Peyer's patch (tissue), 4 donors: ENCODE results near the gene CD300A. TPM values are rescaled to one million over a fixed set of nuclear protein-coding genes. Genes with fewer than 3 reads are reported as not detected.
A peak's percentile ranks its signal among the peaks of the same experiment; 100 is the strongest.

Source experiments
- DNase-seq, 3 donors: peaks; one replicate each; pipeline ENCODE4 v3.0.0-alpha.2; 2017 to 2019
- H3K27ac ChIP-seq, 4 donors: fragments of 200-600 bp; sonication (generic); one replicate each; pipeline ENCODE4 v1.5.1; 2016 to 2019
- H3K27me3 ChIP-seq, 2 donors: fragments of 200-600 bp; sonication (generic); one replicate each; pipeline ENCODE4 v1.5.1; 2019
- H3K36me3 ChIP-seq, 3 donors: fragments of 200-600 bp; sonication (generic); one replicate each; pipeline ENCODE4 v1.5.1; 2016 to 2019
- H3K4me1 ChIP-seq, 4 donors: fragments of 200-600 bp; sonication (generic); one replicate each; pipeline ENCODE4 v1.5.1; 2016 to 2019
- H3K4me3 ChIP-seq, 4 donors: fragments of 200-600 bp; sonication (generic); 1 replicate in 3 of 4; 2 replicates in 1 of 4; pipeline ENCODE4 v1.5.1; 2016 to 2019; ENCODE audit warnings: mild to moderate bottlenecking in 1 of 4
- H3K9me3 ChIP-seq, 4 donors: fragments of 200-600 bp; sonication (generic); one replicate each; pipeline ENCODE4 v1.5.1; 2016 to 2019; ENCODE audit warnings: mild to moderate bottlenecking in 1 of 4
- POLR2A ChIP-seq, 2 donors: fragments of 450-650 bp; IDR thresholded peaks; one replicate each; pipeline ENCODE4 v1.5.1; 2017; ENCODE audit warnings: antibody characterized with exemption in 2 of 2, mild to moderate bottlenecking in 2 of 2, moderate library complexity in 2 of 2
- total RNA-seq, 4 donors: library from RNA; depleted of rRNA; stranded (reverse); fragments of >200 nt; gene quantifications; one replicate each; pipeline ENCODE4 v1.1.0, GENCODE V29; 2016
- TF ChIP-seq, protein P1 (sequence below), 6 experiments: fragments of 450-650 bp in 4 of 6; fragments of 200-600 bp in 2 of 6; sonication (generic) in 1 of 6; IDR thresholded peaks; one replicate each; pipeline ENCODE4 v1.5.1; 2017 to 2019; ENCODE audit warnings: antibody characterized with exemption in 6 of 6, mild to moderate bottlenecking in 3 of 6, moderate library complexity in 1 of 6

Gene CD300A
- total RNA-seq, 4 donors from 2014 or later, result 1.1 to 61.1 (median 6.8) TPM

DNA sequence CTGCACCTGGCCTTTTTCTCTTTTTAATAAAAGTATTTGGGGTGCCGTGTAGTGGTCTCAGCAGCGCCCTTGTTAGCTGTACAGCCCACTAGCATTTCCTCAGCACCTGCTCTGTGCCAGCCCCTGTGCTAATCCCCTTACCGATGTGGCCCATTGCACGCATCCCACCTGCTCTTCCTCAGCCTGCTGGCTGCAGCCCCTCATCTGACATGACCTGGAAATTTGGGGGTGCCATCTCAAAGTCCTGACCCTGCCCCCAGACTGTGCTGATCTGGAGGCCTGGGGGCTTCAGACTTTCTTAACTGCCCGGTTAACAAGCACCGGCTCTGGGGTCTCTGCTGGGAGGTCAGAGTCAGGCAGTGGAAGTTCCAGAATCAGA is 24.2 kb upstream of the CD300A start:
- H3K36me3 ChIP-seq, result peaks cover 0 to 20% (median 0%) of the 10 kb centered on the region in 3 donors
- peak overlapping the region in 1 of 4 donors; percentile 36 for H3K4me3 ChIP-seq
- no peaks in the 10 kb centered on the region for H3K27me3 ChIP-seq
- DNase-seq, result no peak
- H3K4me1 ChIP-seq, result peaks cover 7 to 27% (median 13%) of the 10 kb centered on the region in 4 donors
- peak overlapping the region; percentile 66 to 92 (median 86) for H3K27ac ChIP-seq
- TF ChIP-seq POLR2A (IDR thresholded peaks at IDR 0.05), result no peak
- TF ChIP-seq, protein P1, sequence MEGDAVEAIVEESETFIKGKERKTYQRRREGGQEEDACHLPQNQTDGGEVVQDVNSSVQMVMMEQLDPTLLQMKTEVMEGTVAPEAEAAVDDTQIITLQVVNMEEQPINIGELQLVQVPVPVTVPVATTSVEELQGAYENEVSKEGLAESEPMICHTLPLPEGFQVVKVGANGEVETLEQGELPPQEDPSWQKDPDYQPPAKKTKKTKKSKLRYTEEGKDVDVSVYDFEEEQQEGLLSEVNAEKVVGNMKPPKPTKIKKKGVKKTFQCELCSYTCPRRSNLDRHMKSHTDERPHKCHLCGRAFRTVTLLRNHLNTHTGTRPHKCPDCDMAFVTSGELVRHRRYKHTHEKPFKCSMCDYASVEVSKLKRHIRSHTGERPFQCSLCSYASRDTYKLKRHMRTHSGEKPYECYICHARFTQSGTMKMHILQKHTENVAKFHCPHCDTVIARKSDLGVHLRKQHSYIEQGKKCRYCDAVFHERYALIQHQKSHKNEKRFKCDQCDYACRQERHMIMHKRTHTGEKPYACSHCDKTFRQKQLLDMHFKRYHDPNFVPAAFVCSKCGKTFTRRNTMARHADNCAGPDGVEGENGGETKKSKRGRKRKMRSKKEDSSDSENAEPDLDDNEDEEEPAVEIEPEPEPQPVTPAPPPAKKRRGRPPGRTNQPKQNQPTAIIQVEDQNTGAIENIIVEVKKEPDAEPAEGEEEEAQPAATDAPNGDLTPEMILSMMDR (IDR thresholded peaks at IDR 0.05), result no peak
- no peaks in the 10 kb centered on the region for H3K9me3 ChIP-seq

DNA sequence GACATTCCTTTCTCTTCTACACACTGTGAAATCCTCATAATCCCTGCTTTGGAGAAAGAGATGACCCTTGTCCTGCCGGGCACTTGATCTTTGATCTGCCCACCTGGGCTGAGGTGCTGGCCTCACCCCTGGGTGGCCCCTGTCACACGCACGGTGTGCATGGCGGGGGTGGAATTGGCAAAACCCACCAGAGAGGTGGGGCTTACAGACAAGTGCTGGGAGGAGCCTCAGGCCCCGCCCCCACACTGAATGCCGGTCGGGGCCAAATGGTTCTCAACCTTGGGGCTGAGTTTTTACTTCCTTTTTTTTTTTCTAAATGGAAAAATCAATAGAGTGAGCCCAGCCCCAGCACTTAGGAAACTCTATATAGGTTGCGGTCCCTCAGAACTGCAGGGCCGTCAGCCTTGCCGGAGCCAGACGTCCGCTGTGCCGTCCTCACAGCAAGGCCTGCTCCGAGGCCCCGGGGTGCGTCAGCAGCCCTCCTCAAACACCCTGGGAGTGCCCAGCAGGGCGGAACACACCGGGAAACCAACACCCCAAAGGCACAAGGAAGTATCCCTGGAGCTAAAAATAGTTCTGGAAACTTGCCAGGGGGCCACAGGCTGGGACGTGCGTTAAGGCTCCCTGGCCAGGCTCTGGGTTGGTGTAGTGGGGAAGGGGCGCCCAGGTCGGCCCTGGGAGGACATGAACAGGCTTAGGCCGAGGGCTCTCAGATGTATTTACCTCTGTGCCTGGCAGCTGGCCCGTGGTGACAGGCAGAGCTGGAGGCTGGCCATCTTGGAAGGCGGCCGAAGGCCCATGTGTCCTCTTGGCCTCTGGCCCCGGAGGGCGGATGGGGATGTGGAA is 23.5 kb upstream of the CD300A start:
- Histone ChIP-seq H3K36me3 (peaks cover 0 to 20% (median 0%) of the 10 kb centered on the region in 3 donors), H3K27me3 (no peaks in the 10 kb centered on the region), H3K27ac (peak overlapping the region; percentile 66 to 92 (median 86)), H3K4me3 (peak overlapping the region; percentile 2 to 36 (median 28)), H3K4me1 (peaks cover 7 to 27% (median 13%) of the 10 kb centered on the region in 4 donors), H3K9me3 (no peaks in the 10 kb centered on the region)
- DNase-seq, result peak; percentile 79 to 91 (median 90)
- TF ChIP-seq POLR2A (IDR thresholded peaks at IDR 0.05), result peak; percentile 67 to 71
- TF ChIP-seq, protein P1 (IDR thresholded peaks at IDR 0.05), result peak in 1 of 6 experiments; percentile 16

DNA sequence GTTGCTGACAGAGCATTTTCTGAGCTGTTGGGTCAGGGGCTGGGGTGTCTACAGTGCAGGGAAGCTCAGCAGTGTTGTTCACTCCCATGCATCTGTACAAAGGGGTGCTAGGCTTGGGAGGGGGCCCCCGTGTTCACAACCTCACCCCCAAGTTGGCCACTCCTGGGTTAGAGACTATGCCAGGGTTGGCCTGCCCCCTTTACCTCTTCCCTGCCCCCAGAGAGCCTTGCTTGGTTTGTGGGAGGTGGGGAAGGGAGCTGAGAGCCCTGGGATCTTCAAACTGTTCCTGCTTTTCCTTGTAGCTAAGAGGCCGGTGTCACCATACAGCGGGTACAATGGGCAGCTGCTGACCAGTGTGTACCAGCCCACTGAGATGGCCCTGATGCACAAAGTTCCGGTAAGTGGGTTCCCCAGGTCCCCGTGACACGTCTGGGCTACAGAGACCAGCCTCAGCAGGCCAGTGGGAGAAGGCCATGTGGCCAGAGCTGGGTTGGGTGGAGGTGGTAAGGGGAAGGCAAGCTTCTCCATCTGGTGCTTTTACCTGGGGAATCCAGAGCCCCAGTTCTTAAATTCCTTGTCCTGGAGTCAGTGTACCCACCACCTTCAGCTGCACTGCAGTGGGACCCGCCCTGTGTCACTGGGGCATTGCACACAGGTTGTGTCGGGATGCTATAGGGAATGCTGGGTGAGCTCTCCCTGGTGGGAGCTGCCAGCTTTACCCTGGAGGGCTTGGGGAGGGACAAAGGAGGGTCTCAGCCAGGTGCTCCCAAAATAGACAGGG is 22.7 kb upstream of the CD300A start:
- Histone ChIP-seq H3K27ac (peak overlapping the region; percentile 66 to 92 (median 86)), H3K27me3 (no peaks in the 10 kb centered on the region), H3K9me3 (no peaks in the 10 kb centered on the region), H3K4me3 (peak overlapping the region in 3 of 4 donors; percentile 24 to 36 (median 31)), H3K36me3 (peaks cover 0 to 20% (median 0%) of the 10 kb centered on the region in 3 donors), H3K4me1 (peaks cover 7 to 27% (median 13%) of the 10 kb centered on the region in 4 donors)
- DNase-seq, result no peak
- TF ChIP-seq, protein P1 (IDR thresholded peaks at IDR 0.05), result peak in 1 of 6 experiments; percentile 1
- no peak for TF ChIP-seq POLR2A (IDR thresholded peaks at IDR 0.05)

DNA sequence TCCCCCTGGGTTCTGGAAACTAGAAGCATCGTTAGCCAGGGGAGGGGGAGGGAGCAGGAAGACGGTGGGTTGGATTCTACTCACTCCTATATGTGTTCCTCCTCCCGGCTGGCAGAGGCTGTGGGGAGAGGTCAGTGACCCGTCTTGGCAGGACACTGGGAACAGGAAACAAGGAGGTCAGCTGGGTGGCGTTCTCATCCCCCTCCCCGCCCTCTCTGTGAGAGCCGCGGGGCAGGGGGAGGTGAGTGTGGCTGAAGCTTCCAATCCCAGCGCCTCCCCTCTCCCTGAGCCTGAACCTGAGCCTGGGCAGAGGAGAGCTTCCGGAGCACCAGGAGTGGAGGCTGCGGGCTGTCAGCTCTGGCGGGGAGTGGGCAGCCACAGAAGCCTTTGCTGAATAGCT is 22.0 kb upstream of the CD300A start:
- no peaks in the 10 kb centered on the region for H3K9me3 ChIP-seq
- peak overlapping the region in 3 of 4 donors; percentile 83 to 92 (median 90) for H3K27ac ChIP-seq
- peaks cover 7 to 27% (median 13%) of the 10 kb centered on the region in 4 donors for H3K4me1 ChIP-seq
- TF ChIP-seq, protein P1 (IDR thresholded peaks at IDR 0.05), result no peak
- no peak for TF ChIP-seq POLR2A (IDR thresholded peaks at IDR 0.05)
- H3K27me3 ChIP-seq, result no peaks in the 10 kb centered on the region
- no peak overlapping the region for H3K4me3 ChIP-seq
- H3K36me3 ChIP-seq, result peaks cover 0 to 20% (median 0%) of the 10 kb centered on the region in 3 donors
- DNase-seq, result peak in 1 of 3 donors; percentile 70

DNA sequence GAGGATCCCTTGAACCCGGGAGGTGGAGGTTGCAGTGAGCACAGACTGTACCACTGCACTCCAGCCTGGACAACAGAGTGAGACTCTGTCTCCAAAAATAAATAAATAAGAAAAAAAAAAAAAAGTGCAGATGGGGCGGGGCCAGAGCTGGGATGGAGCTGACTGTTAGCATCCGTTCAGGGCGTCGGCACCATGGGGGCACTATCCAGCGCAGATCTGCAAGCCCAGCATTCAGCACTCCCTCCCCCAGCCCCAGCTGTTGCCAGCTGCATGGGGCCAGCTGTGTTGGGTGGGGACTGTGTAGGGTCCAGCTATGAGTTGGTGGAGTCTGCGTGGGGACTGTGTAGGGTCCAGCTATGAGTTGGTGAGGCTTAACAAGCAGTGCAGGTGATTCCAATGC is 21.3 kb upstream of the CD300A start:
- peaks cover 0 to 18% (median 0%) of the 10 kb centered on the region in 3 donors for H3K36me3 ChIP-seq
- H3K4me1 ChIP-seq, result peaks cover 7 to 27% (median 13%) of the 10 kb centered on the region in 4 donors
- no peaks in the 10 kb centered on the region for H3K9me3 ChIP-seq
- no peak for DNase-seq
- H3K27ac ChIP-seq, result peak overlapping the region in 2 of 4 donors; percentile 83 to 90
- H3K4me3 ChIP-seq, result no peak overlapping the region
- TF ChIP-seq, protein P1 (IDR thresholded peaks at IDR 0.05), result no peak
- TF ChIP-seq POLR2A (IDR thresholded peaks at IDR 0.05), result no peak
- H3K27me3 ChIP-seq, result no peaks in the 10 kb centered on the region
